ENCODE data around the gene KCNJ14.

GRCh38 chr19:48448563-48448962, 6.8 kb upstream of the KCNJ14 start:
- TF ChIP-seq CTCF (conservative IDR thresholded peaks at IDR 0.05; ENCODE audit: low read depth, low read length) (no peak), EZH2 (IDR thresholded peaks at IDR 0.05; ENCODE audit: low read length, unreplicated experiment) (no peak)

Measured in PC-3 (cell line).